HEK293 (cell line): ENCODE results near the gene PDRG1.

ENCODE experiments used
- CTCF ChIA-PET: fragments of 350-600 bp; formaldehyde crosslinking; extraction: SDS; loops from one replicate; lab custom pipeline; 2021; ENCODE audit warnings: antibody characterized with exemption; lab: Yijun Ruan, JAX
- POLR2A ChIA-PET: fragments of 300-600 bp; formaldehyde crosslinking; extraction: SDS; loops from one replicate; lab custom pipeline; 2020; ENCODE audit warnings: antibody characterized with exemption, inconsistent platforms; lab: Yijun Ruan, JAX
- H3K27ac ChIP-seq: fragments of 200-500 bp; sonication (Bioruptor generic); 2 replicates; pipeline ENCODE4 v1.5.1; 2014; ENCODE audit warnings: low read depth, low read length, control low read depth, inconsistent platforms; ENCODE audit errors: extremely low read depth
- H3K36me3 ChIP-seq, 2 experiments: fragments of 200-500 bp in 1 of 2; sonication (Bioruptor generic) in 1 of 2; 1 replicate in 1 of 2; 2 replicates in 1 of 2; pipeline ENCODE4 v1.5.1; 2014 to 2017; ENCODE audit warnings: inconsistent platforms in 2 of 2, low read length in 2 of 2; ENCODE audit not compliant: control insufficient read depth in 2 of 2, insufficient read depth in 1 of 2
- H3K4me1 ChIP-seq: fragments of 200-500 bp; sonication (Bioruptor generic); 2 replicates; pipeline ENCODE4 v1.5.1; 2014; ENCODE audit warnings: mild to moderate bottlenecking, low read length, inconsistent platforms; ENCODE audit not compliant: control insufficient read depth, insufficient read depth
- H3K4me3 ChIP-seq: 2 replicates; pipeline ENCODE4 v1.5.1; 2011; ENCODE audit warnings: low read depth, mild to moderate bottlenecking, control low read depth, low read length, moderate library complexity
- H3K9me3 ChIP-seq: fragments of 200-500 bp; sonication (Bioruptor generic); 2 replicates; pipeline ENCODE4 v1.5.1; 2014; ENCODE audit warnings: low read depth, low read length, inconsistent platforms; ENCODE audit not compliant: control insufficient read depth, insufficient read depth
- ATF2 ChIP-seq: fragments of 450-650 bp; formaldehyde crosslinking; IDR thresholded peaks from 2 replicates; pipeline ENCODE4 v1.5.1; 2016; ENCODE audit warnings: missing biosample characterization, missing genetic modification characterization, low read depth
- BCL11A ChIP-seq: fragments of 450-650 bp; formaldehyde crosslinking; IDR thresholded peaks from 2 replicates; pipeline ENCODE4 v1.5.1; 2016; ENCODE audit warnings: low read depth, missing biosample characterization, missing genetic modification characterization
- IKZF3 ChIP-seq: fragments of 450-650 bp; IDR thresholded peaks from 2 replicates; pipeline ENCODE4 v1.5.0; 2018; ENCODE audit warnings: missing biosample characterization, mild to moderate bottlenecking, missing genetic modification characterization, moderate library complexity
- KLF16 ChIP-seq: fragments of 450-650 bp; formaldehyde crosslinking; IDR thresholded peaks from 2 replicates; pipeline ENCODE4 v1.5.1; 2017; ENCODE audit warnings: missing biosample characterization, missing genetic modification characterization
- WT1 ChIP-seq: fragments of 450-650 bp; formaldehyde crosslinking; IDR thresholded peaks from 2 replicates; pipeline ENCODE4 v1.5.1; 2016; ENCODE audit warnings: missing biosample characterization, missing genetic modification characterization
- ZFP41 ChIP-seq: fragments of 450-650 bp; formaldehyde crosslinking; IDR thresholded peaks from 2 replicates; pipeline ENCODE4 v1.5.1; 2016; ENCODE audit warnings: missing biosample characterization, missing genetic modification characterization, borderline replicate concordance
- ZFP69B ChIP-seq: fragments of 450-650 bp; formaldehyde crosslinking; IDR thresholded peaks from 2 replicates; pipeline ENCODE4 v1.5.1; 2016; ENCODE audit warnings: missing biosample characterization, missing genetic modification characterization
- ZNF146 ChIP-seq: fragments of 450-650 bp; formaldehyde crosslinking; IDR thresholded peaks from 2 replicates; pipeline ENCODE4 v1.5.1; 2016; ENCODE audit warnings: missing biosample characterization, missing genetic modification characterization
- ZNF19 ChIP-seq: fragments of 450-650 bp; formaldehyde crosslinking; IDR thresholded peaks from 2 replicates; pipeline ENCODE4; 2016; ENCODE audit warnings: missing biosample characterization, missing genetic modification characterization, low read depth
- ZNF23 ChIP-seq: fragments of 450-650 bp; formaldehyde crosslinking; IDR thresholded peaks from 2 replicates; pipeline ENCODE4 v1.5.1; 2016; ENCODE audit warnings: missing biosample characterization, missing genetic modification characterization, borderline replicate concordance
- ZNF311 ChIP-seq: fragments of 450-650 bp; formaldehyde crosslinking; IDR thresholded peaks from 2 replicates; pipeline ENCODE4 v1.5.1; 2017; ENCODE audit warnings: missing biosample characterization, missing genetic modification characterization, borderline replicate concordance
- ZNF341 ChIP-seq: fragments of 450-650 bp; formaldehyde crosslinking; IDR thresholded peaks from 2 replicates; pipeline ENCODE4; 2016; ENCODE audit warnings: low read depth, missing biosample characterization, missing genetic modification characterization
- ZNF362 ChIP-seq: fragments of 450-650 bp; formaldehyde crosslinking; IDR thresholded peaks from 2 replicates; pipeline ENCODE4 v1.5.1; 2016; ENCODE audit warnings: missing biosample characterization, missing genetic modification characterization
- ZNF513 ChIP-seq: fragments of 450-650 bp; IDR thresholded peaks from 2 replicates; pipeline ENCODE4 v1.5.1; 2018; ENCODE audit warnings: missing biosample characterization, missing genetic modification characterization
- ZNF548 ChIP-seq: fragments of 450-650 bp; formaldehyde crosslinking; IDR thresholded peaks from 2 replicates; pipeline ENCODE4 v1.5.1; 2016; ENCODE audit warnings: missing biosample characterization, missing genetic modification characterization
- ZNF555 ChIP-seq: fragments of 450-650 bp; formaldehyde crosslinking; conservative IDR thresholded peaks from 2 replicates; pipeline ENCODE4 v1.5.1; 2017; ENCODE audit warnings: missing biosample characterization, mild to moderate bottlenecking, missing genetic modification characterization, inconsistent platforms
- ZNF558 ChIP-seq: fragments of 450-650 bp; formaldehyde crosslinking; IDR thresholded peaks from 2 replicates; pipeline ENCODE4 v1.5.1; 2016; ENCODE audit warnings: missing biosample characterization, missing genetic modification characterization
- ZNF639 ChIP-seq: fragments of 450-650 bp; formaldehyde crosslinking; IDR thresholded peaks from 2 replicates; pipeline ENCODE4 v1.5.1; 2016; ENCODE audit warnings: missing biosample characterization, missing genetic modification characterization
- ZNF670 ChIP-seq: fragments of 450-650 bp; formaldehyde crosslinking; IDR thresholded peaks from 2 replicates; pipeline ENCODE4 v1.5.1; 2016; ENCODE audit warnings: missing biosample characterization, missing genetic modification characterization, low read depth
- ZNF704 ChIP-seq: fragments of 450-650 bp; formaldehyde crosslinking; IDR thresholded peaks from 2 replicates; pipeline ENCODE4 v1.5.1; 2016; ENCODE audit warnings: missing biosample characterization, missing genetic modification characterization
- ZNF747 ChIP-seq: fragments of 450-650 bp; formaldehyde crosslinking; IDR thresholded peaks from 2 replicates; pipeline ENCODE4 v1.5.1; 2016; ENCODE audit warnings: missing biosample characterization, missing genetic modification characterization
- ZNF843 ChIP-seq: fragments of 450-650 bp; formaldehyde crosslinking; IDR thresholded peaks from 2 replicates; pipeline ENCODE4 v1.5.1; 2016; ENCODE audit warnings: missing biosample characterization, missing genetic modification characterization
- ZSCAN18 ChIP-seq: fragments of 450-650 bp; formaldehyde crosslinking; IDR thresholded peaks from 2 replicates; pipeline ENCODE4 v1.5.1; 2016; ENCODE audit warnings: missing biosample characterization, missing genetic modification characterization
- ZSCAN5A ChIP-seq: fragments of 450-650 bp; formaldehyde crosslinking; IDR thresholded peaks from 2 replicates; pipeline ENCODE4 v1.5.1; 2016; ENCODE audit warnings: missing biosample characterization, missing genetic modification characterization

Gene PDRG1

GRCh38 chr20:31913431-31914157, 38.3 kb downstream of the PDRG1 start:
- ChIA-PET POLR2A (no interaction called here), CTCF (interaction anchor here (0.7 to 1.3 kb wide), 3 partner anchors 26 to 673 kb away, joined by 3 to 4 read pairs (median 3); no protein-coding TSS in a partner anchor)
- Histone ChIP-seq H3K36me3 (no peaks in the 10 kb centered on the region), H3K4me1 (peaks cover 9% of the 10 kb centered on the region), H3K9me3 (no peaks in the 10 kb centered on the region), H3K4me3 (no peak overlapping the region), H3K27ac (no peak overlapping the region)
- TF ChIP-seq ZFP69B (tag by site-specific recombination) (no peak), ZNF341 (tag by site-specific recombination) (0 out of 2 replicates have a peak, but pooled peaks have one; percentile 11), ZNF311 (tag by site-specific recombination) (no peak), ZNF146 (tag by site-specific recombination) (no peak), ZNF558 (tag by site-specific recombination) (no peak), ZNF513 (tag by site-specific recombination) (peak; percentile 60), BCL11A (tag by site-specific recombination) (no peak), ZNF362 (no peak), ZNF843 (tag by site-specific recombination) (no peak)

GRCh38 chr20:31910071-31910803, 41.6 kb downstream of the PDRG1 start:
- no peaks in the 10 kb centered on the region for H3K9me3 ChIP-seq
- H3K4me1 ChIP-seq = peaks cover 9% of the 10 kb centered on the region
- POLR2A ChIA-PET = no interaction called here
- no peak overlapping the region for H3K27ac ChIP-seq
- H3K4me3 ChIP-seq = no peak overlapping the region
- CTCF ChIA-PET = interaction anchor here (0.5 to 1.2 kb wide), 3 partner anchors 64 to 163 kb away, joined by 3 to 6 read pairs (median 4); no protein-coding TSS in a partner anchor
- H3K36me3 ChIP-seq = no peaks in the 10 kb centered on the region
- TF ChIP-seq ZNF555 (tag by site-specific recombination) = no peak
- TF ChIP-seq WT1 (tag by site-specific recombination) = no peak
- no peak for TF ChIP-seq ZNF639
- no peak for TF ChIP-seq ZSCAN5A (tag by site-specific recombination)
- no peak for TF ChIP-seq ZNF19 (tag by site-specific recombination)
- TF ChIP-seq ZNF747 = no peak
- no peak for TF ChIP-seq ZNF704 (tag by site-specific recombination)
- TF ChIP-seq IKZF3 (tag by site-specific recombination) = no peak
- no peak for TF ChIP-seq ZFP41 (tag by site-specific recombination)
- no peak for TF ChIP-seq KLF16
- no peak for TF ChIP-seq ZSCAN18
- TF ChIP-seq ZNF548 (tag by site-specific recombination) = no peak
- TF ChIP-seq ZNF23 (tag by site-specific recombination) = no peak
- TF ChIP-seq ATF2 (tag by site-specific recombination) = no peak
- no peak for TF ChIP-seq ZNF670
